H9 (cell line): ENCODE measurements around the gene LIMS3. TPM values are rescaled to one million over a fixed set of nuclear protein-coding genes. Genes with fewer than 3 reads are reported as not detected.
"Not testable (repeated sequence)": the region's sequence is repeated elsewhere in the genome, so short reads cannot be mapped to it uniquely, and the experiment has no call there.

Source experiments
- DNase-seq: peaks from one replicate; pipeline ENCODE4 v3.0.0-alpha.2; 2017
- H2AFZ ChIP-seq: one replicate; pipeline ENCODE4 v1.6.1; 2013; ENCODE audit warnings: mild to moderate bottlenecking, low read length, control low read depth, moderate library complexity
- H2AK5ac ChIP-seq: 2 replicates; pipeline ENCODE4 v1.6.1; 2013; ENCODE audit warnings: low read length, control low read depth, mixed read lengths; ENCODE audit not compliant: insufficient read length
- H2BK120ac ChIP-seq: one replicate; pipeline ENCODE4 v1.6.1; 2013; ENCODE audit warnings: low read depth, mild to moderate bottlenecking, low read length, control low read depth, inconsistent platforms; ENCODE audit not compliant: poor library complexity, severe bottlenecking
- H2BK12ac ChIP-seq: 2 replicates; pipeline ENCODE4 v1.6.1; 2013; ENCODE audit warnings: low read length, control low read depth, mixed read lengths, low read depth; ENCODE audit not compliant: insufficient read length
- H2BK15ac ChIP-seq: 2 replicates; pipeline ENCODE4 v1.6.1; 2013; ENCODE audit warnings: low read depth, low read length, control low read depth
- H2BK20ac ChIP-seq: one replicate; pipeline ENCODE4 v1.6.1; 2013; ENCODE audit warnings: low read depth, mild to moderate bottlenecking, low read length, control low read depth, inconsistent platforms; ENCODE audit not compliant: poor library complexity, severe bottlenecking
- H2BK5ac ChIP-seq: 2 replicates; pipeline ENCODE4 v1.6.1; 2013; ENCODE audit warnings: low read length, control low read depth, mixed read lengths; ENCODE audit not compliant: insufficient read length
- H3K14ac ChIP-seq: 2 replicates; pipeline ENCODE4 v1.6.1; 2013; ENCODE audit warnings: low read length, control low read depth; ENCODE audit not compliant: insufficient read depth
- H3K18ac ChIP-seq: 2 replicates; pipeline ENCODE4 v1.6.1; 2013; ENCODE audit warnings: low read depth, mild to moderate bottlenecking, mixed read lengths, low read length, control low read depth; ENCODE audit not compliant: insufficient read length
- H3K23ac ChIP-seq: 2 replicates; pipeline ENCODE4 v1.6.1; 2013; ENCODE audit warnings: low read length, control low read depth, mixed read lengths, low read depth; ENCODE audit not compliant: insufficient read length
- H3K23me2 ChIP-seq: 2 replicates; pipeline ENCODE4 v1.6.1; 2013; ENCODE audit warnings: low read depth, mild to moderate bottlenecking, mixed read lengths, low read length, control low read depth; ENCODE audit not compliant: insufficient read length, poor library complexity, severe bottlenecking
- H3K27ac ChIP-seq: 2 replicates; pipeline ENCODE4 v1.5.1; 2013; ENCODE audit warnings: low read length, control low read depth, mixed read lengths, low read depth; ENCODE audit not compliant: insufficient read length
- H3K27me3 ChIP-seq: 2 replicates; pipeline ENCODE4 v1.6.1; 2013; ENCODE audit warnings: low read length, control low read depth, inconsistent platforms; ENCODE audit not compliant: insufficient read depth
- H3K4ac ChIP-seq: 2 replicates; pipeline ENCODE4 v1.6.1; 2013; ENCODE audit warnings: low read depth, mild to moderate bottlenecking, control low read depth, inconsistent platforms, low read length, moderate library complexity
- H3K4me1 ChIP-seq: 2 replicates; pipeline ENCODE4 v1.6.1; 2013; ENCODE audit warnings: low read length, control low read depth, inconsistent platforms; ENCODE audit not compliant: insufficient read depth
- H3K4me2 ChIP-seq: 2 replicates; pipeline ENCODE4 v1.6.1; 2013; ENCODE audit warnings: low read length, control low read depth, mixed read lengths; ENCODE audit not compliant: insufficient read length, insufficient read depth
- H3K56ac ChIP-seq: 2 replicates; pipeline ENCODE4 v1.6.1; 2013; ENCODE audit warnings: low read depth, mild to moderate bottlenecking, mixed read lengths, low read length, control low read depth; ENCODE audit not compliant: insufficient read length
- H3K79me1 ChIP-seq: 2 replicates; pipeline ENCODE4 v1.6.1; 2013; ENCODE audit warnings: low read depth, mild to moderate bottlenecking, moderate library complexity, low read length, control low read depth, inconsistent platforms; ENCODE audit not compliant: insufficient read depth, poor library complexity, severe bottlenecking
- H3K79me2 ChIP-seq: 2 replicates; pipeline ENCODE4 v1.6.1; 2013; ENCODE audit warnings: low read length, control low read depth, inconsistent platforms; ENCODE audit not compliant: insufficient read depth
- H3K9ac ChIP-seq: 2 replicates; pipeline ENCODE4 v1.6.1; 2013; ENCODE audit warnings: low read length, control low read depth, mixed read lengths; ENCODE audit not compliant: insufficient read length; ENCODE audit errors: extremely low read depth
- H3K9me3 ChIP-seq: one replicate; pipeline ENCODE4 v1.6.1; 2013; ENCODE audit warnings: low read depth, low read length, inconsistent platforms; ENCODE audit not compliant: control insufficient read depth
- H3T11ph ChIP-seq: one replicate; pipeline ENCODE4 v1.6.1; 2013; ENCODE audit warnings: mild to moderate bottlenecking, low read length, control low read depth, inconsistent platforms
- H4K20me1 ChIP-seq: one replicate; pipeline ENCODE4 v1.6.1; 2013; ENCODE audit not compliant: control insufficient read depth, insufficient read length, insufficient read depth
- H4K5ac ChIP-seq: 2 replicates; pipeline ENCODE4 v1.6.1; 2013; ENCODE audit warnings: low read depth, mild to moderate bottlenecking, mixed read lengths, low read length, control low read depth; ENCODE audit not compliant: insufficient read length
- H4K8ac ChIP-seq: replicated peaks from 2 replicates; pipeline ENCODE4 v1.6.1; 2013; ENCODE audit warnings: low read length, control low read depth, mixed read lengths, low read depth; ENCODE audit not compliant: insufficient read length
- H4K91ac ChIP-seq: 2 replicates; pipeline ENCODE4 v1.6.1; 2013; ENCODE audit warnings: low read depth, mild to moderate bottlenecking, moderate library complexity, mixed read lengths, low read length, control low read depth; ENCODE audit not compliant: insufficient read length
- H3K27ac Mint-ChIP-seq, 3 experiments: 2 replicates in 2 of 3; 3 replicates in 1 of 3; pipeline ENCODE4 v1.8.0; 2020 to 2021; ENCODE audit warnings: mixed read lengths in 3 of 3, mild to moderate bottlenecking in 1 of 3, moderate library complexity in 1 of 3
- H3K27me3 Mint-ChIP-seq: 2 replicates; pipeline ENCODE4 v1.8.0; 2021; ENCODE audit warnings: low read depth, mild to moderate bottlenecking, moderate library complexity, mixed read lengths
- H3K36me3 Mint-ChIP-seq, 3 experiments: 2 replicates in 2 of 3; 3 replicates in 1 of 3; pipeline ENCODE4 v1.8.0; 2020 to 2021; ENCODE audit warnings: low read depth in 3 of 3, mixed read lengths in 3 of 3; ENCODE audit not compliant: insufficient read depth in 1 of 3
- H3K4me1 Mint-ChIP-seq, 2 experiments: 2 replicates each; pipeline ENCODE4 v1.8.0; 2020; ENCODE audit warnings: mixed read lengths in 2 of 2
- H3K4me3 Mint-ChIP-seq, 2 experiments: 2 replicates in 1 of 2; 3 replicates in 1 of 2; pipeline ENCODE4 v1.8.0; 2020 to 2021; ENCODE audit warnings: mild to moderate bottlenecking in 2 of 2, mixed read lengths in 2 of 2, moderate library complexity in 1 of 2
- H3K9me3 Mint-ChIP-seq, 2 experiments: 2 replicates in 1 of 2; 3 replicates in 1 of 2; pipeline ENCODE4 v1.8.0; 2020; ENCODE audit warnings: mild to moderate bottlenecking in 2 of 2, mixed read lengths in 2 of 2, moderate library complexity in 1 of 2
- WGBS: extraction: QIAGEN DNeasy Blood & Tissue Kit; methylation state at CpG from one replicate; pipeline ENCODE4 v1.1.7; 2013; ENCODE audit warnings: missing lambda C conversion rate, low lambda C conversion rate, mixed read lengths; ENCODE audit not compliant: insufficient read length; ENCODE audit errors: extremely low coverage; 5-methylcytosine and 5-hydroxymethylcytosine counted together
- total RNA-seq: library from RNA; stranded (reverse); gene quantifications from 2 replicates; pipeline ENCODE4 v1.2.1, GENCODE V29; 2021

Gene LIMS3
- total RNA-seq, 1 experiment from 2014 or later: 0.46 TPM

DNA sequence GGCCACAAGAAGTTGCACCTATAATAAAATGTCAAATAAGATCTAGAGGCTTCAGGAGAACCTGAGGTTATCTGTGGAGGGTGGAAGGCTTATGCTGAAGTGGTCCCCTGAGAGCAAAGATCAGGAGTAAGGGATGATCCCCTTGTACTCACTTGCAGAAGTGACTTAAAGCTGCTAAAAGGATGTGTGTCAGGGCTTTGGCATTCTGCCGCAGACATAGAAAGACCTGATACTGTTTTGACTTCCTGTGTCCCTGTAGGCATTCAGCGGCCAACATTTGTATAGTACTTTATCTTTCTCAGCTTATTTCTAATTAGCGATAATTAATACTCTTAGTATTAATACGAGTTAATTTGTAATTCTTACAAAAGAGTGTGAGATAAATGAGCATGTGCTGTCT lies 10.1 kb upstream of the LIMS3 start:
- not testable (repeated sequence) for H3K23ac ChIP-seq, H2BK120ac ChIP-seq, H3K27me3 ChIP-seq, H3K79me1 ChIP-seq, H3K4me3 Mint-ChIP-seq, H3K4me2 ChIP-seq, H2BK12ac ChIP-seq, H2BK20ac ChIP-seq, H3K27ac ChIP-seq, H4K20me1 ChIP-seq, H3K23me2 ChIP-seq, H3K9me3 Mint-ChIP-seq, H3K18ac ChIP-seq, H2BK15ac ChIP-seq, H3K4me1 Mint-ChIP-seq, H4K8ac ChIP-seq, H3K36me3 Mint-ChIP-seq, H3K27me3 Mint-ChIP-seq, H3K9ac ChIP-seq, H3K4ac ChIP-seq, H2AK5ac ChIP-seq, H3K4me1 ChIP-seq, H3T11ph ChIP-seq, H2AFZ ChIP-seq, H4K91ac ChIP-seq, H3K27ac Mint-ChIP-seq, H3K14ac ChIP-seq, H3K9me3 ChIP-seq, DNase-seq, H2BK5ac ChIP-seq, H4K5ac ChIP-seq, H3K79me2 ChIP-seq, H3K56ac ChIP-seq
- WGBS: no CpG with 5 or more reads among the region's 4 CpGs

DNA sequence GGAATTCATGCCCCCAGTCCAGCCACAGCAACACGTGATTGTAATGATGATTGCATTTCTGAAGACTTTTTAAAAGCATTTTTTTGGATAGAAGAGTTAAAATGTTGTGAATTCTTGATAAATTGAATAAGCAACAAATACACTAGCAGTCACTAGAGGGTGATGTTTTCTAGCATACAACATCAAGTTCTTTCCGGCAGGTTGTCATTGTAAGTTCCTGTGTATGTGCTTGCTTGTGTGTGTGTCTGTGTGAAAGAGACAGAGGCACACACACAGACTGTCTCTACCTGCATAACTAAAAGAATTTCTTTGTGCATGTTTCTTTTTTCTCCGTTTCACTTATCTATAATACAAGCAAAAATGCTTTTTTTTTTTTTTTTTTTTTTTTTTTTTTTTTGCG lies 8.6 kb upstream of the LIMS3 start:
- H3K27ac Mint-ChIP-seq, H3K4ac ChIP-seq, H3K36me3 Mint-ChIP-seq, H3K9me3 Mint-ChIP-seq, DNase-seq, H3K9ac ChIP-seq, H3K56ac ChIP-seq, H3K27ac ChIP-seq, H3K27me3 Mint-ChIP-seq, H3K18ac ChIP-seq, H3K4me2 ChIP-seq, H4K5ac ChIP-seq, H4K20me1 ChIP-seq, H2BK15ac ChIP-seq, H3T11ph ChIP-seq, H2BK20ac ChIP-seq, H3K23me2 ChIP-seq, H3K4me1 ChIP-seq, H2BK12ac ChIP-seq, H3K4me1 Mint-ChIP-seq, H3K79me2 ChIP-seq, H2AK5ac ChIP-seq, H3K23ac ChIP-seq, H2BK120ac ChIP-seq, H3K14ac ChIP-seq, H3K79me1 ChIP-seq, H3K9me3 ChIP-seq, H2BK5ac ChIP-seq, H4K8ac ChIP-seq, H2AFZ ChIP-seq, H4K91ac ChIP-seq, H3K4me3 Mint-ChIP-seq, H3K27me3 ChIP-seq: not testable (repeated sequence)
- WGBS: no CpG with 5 or more reads among the region's 4 CpGs
